ENCODE results near the gene POU6F2. TPM values are rescaled to one million over a fixed set of nuclear protein-coding genes. Genes with fewer than 3 reads are reported as not detected.

Gene POU6F2
- total RNA-seq, 2 experiments from 2014 or later, result 0.12 TPM; not detected in 1

- Mint-ChIP-seq H3K27ac (no peak overlapping the region), H3K4me1 (no peaks in the 10 kb centered on the region), H3K36me3 (ENCODE audit: low read depth) (no peaks in the 10 kb centered on the region), H3K9me3 (no peaks in the 10 kb centered on the region), H3K4me3 (no peak overlapping the region), H3K27me3 (no peaks in the 10 kb centered on the region)
- DNase-seq, result no peak
- ChIA-PET POLR2A (no interaction called here), CTCF (no interaction called here)
Observed at GRCh38 chr7:39272111-39272510, 294.4 kb downstream of the POU6F2 start.

- H3K4me1 Mint-ChIP-seq, result no peaks in the 10 kb centered on the region
- H3K27ac Mint-ChIP-seq, result no peak overlapping the region
- no peak for DNase-seq
- CTCF ChIA-PET, result no interaction called here
- no peaks in the 10 kb centered on the region for H3K27me3 Mint-ChIP-seq
- POLR2A ChIA-PET, result no interaction called here
- no peak overlapping the region for H3K4me3 Mint-ChIP-seq
- no peaks in the 10 kb centered on the region for H3K9me3 Mint-ChIP-seq
- no peaks in the 10 kb centered on the region for H3K36me3 Mint-ChIP-seq (ENCODE audit: low read depth)
Observed at GRCh38 chr7:39272691-39273090, 295.0 kb downstream of the POU6F2 start.

GRCh38 chr7:39280337-39280736, 302.6 kb downstream of the POU6F2 start:
- H3K4me1 Mint-ChIP-seq, result no peaks in the 10 kb centered on the region
- no peak overlapping the region for H3K27ac Mint-ChIP-seq
- ChIA-PET POLR2A (no interaction called here), CTCF (no interaction called here)
- DNase-seq, result no peak
- H3K36me3 Mint-ChIP-seq (ENCODE audit: low read depth), result no peaks in the 10 kb centered on the region
- H3K27me3 Mint-ChIP-seq, result peaks cover 4% of the 10 kb centered on the region
- H3K4me3 Mint-ChIP-seq, result no peak overlapping the region
- no peaks in the 10 kb centered on the region for H3K9me3 Mint-ChIP-seq

DNA sequence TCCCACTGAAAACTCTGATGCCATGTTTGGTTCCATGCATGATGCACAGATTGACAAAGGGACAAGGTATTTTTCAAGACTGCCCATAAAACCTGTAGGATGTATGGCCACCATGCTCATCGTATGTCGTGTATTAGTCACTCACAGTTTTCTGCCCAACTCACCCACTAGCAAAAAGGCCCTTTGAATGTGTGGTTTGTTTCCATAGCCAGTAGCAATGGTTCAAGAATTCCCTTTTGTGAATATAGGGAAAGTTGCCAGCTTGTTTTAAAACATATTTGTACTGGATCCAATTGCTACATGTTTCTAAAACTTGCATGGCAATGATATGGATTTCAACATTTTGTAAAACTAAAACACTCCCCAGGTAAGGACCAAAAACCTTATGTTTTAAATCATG, 307.5 kb downstream of the POU6F2 start:
- H3K27ac Mint-ChIP-seq, result no peak overlapping the region
- no peak for DNase-seq
- CTCF ChIA-PET, result no interaction called here
- H3K27me3 Mint-ChIP-seq, result peaks cover 4% of the 10 kb centered on the region
- H3K4me1 Mint-ChIP-seq, result no peaks in the 10 kb centered on the region
- no peak overlapping the region for H3K4me3 Mint-ChIP-seq
- no peaks in the 10 kb centered on the region for H3K9me3 Mint-ChIP-seq
- H3K36me3 Mint-ChIP-seq (ENCODE audit: low read depth), result no peaks in the 10 kb centered on the region
- POLR2A ChIA-PET, result no interaction called here

GRCh38 chr7:39288303-39288702, 310.6 kb downstream of the POU6F2 start:
- H3K27me3 Mint-ChIP-seq, result peaks cover 2% of the 10 kb centered on the region
- ChIA-PET POLR2A (no interaction called here), CTCF (no interaction called here)
- DNase-seq, result no peak
- H3K4me1 Mint-ChIP-seq, result no peaks in the 10 kb centered on the region
- no peak overlapping the region for H3K27ac Mint-ChIP-seq
- H3K36me3 Mint-ChIP-seq (ENCODE audit: low read depth), result no peaks in the 10 kb centered on the region
- no peak overlapping the region for H3K4me3 Mint-ChIP-seq
- no peaks in the 10 kb centered on the region for H3K9me3 Mint-ChIP-seq

- POLR2A ChIA-PET, result no interaction called here
- H3K27ac Mint-ChIP-seq, result no peak overlapping the region
Observed at GRCh38 chr7:39291628-39292410, 314.1 kb downstream of the POU6F2 start.

DNA sequence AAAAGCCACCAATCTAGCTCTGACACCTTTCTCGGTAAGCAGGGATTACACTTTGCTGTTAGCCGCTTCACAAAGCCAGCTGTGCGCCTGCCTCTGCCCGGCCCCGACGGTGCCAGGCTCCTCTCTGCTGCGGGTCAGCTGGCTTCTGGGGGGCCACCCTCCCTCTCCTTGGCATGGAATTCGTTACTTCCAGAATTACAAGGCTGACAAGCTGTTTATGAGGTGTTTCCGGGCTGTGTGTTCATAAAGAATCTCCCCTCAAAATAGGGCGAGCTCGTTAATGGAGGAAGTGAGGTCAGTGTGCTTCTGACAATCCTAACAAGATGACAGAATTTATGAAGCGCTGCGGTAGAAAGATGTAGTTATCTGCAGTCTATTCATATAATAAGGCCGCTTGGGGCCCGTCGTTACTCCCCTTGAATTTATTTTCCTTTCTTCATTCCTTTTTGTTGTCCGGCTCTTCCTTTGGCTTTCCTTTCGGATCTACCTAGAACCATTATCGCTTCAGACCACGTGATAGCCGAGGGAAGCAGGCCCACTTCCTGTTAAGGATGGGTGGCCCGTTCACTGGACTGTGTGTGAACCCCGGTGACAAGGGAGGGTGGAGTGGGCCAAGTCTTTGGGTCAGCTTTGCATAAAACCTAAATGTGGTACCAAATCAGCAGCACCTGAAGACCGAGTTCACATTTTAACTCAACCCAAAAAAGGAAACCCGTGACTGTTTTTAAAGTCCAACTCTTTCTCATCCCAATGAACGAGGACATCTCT, 315.5 kb downstream of the POU6F2 start:
- Mint-ChIP-seq H3K9me3 (no peaks in the 10 kb centered on the region), H3K4me1 (no peaks in the 10 kb centered on the region), H3K27me3 (no peaks in the 10 kb centered on the region), H3K4me3 (no peak overlapping the region), H3K27ac (no peak overlapping the region), H3K36me3 (ENCODE audit: low read depth) (no peaks in the 10 kb centered on the region)
- POLR2A ChIA-PET, result no interaction called here
- DNase-seq, result no peak
- CTCF ChIA-PET, result no interaction called here

More at GRCh38 chr7:39291628-39292410, 314.1 kb downstream of the POU6F2 start:
- no peaks in the 10 kb centered on the region for H3K9me3 Mint-ChIP-seq
- CTCF ChIA-PET, result interaction anchor here (0.7 to 1.2 kb wide), 2 partner anchors 21 to 660 kb away, joined by 3 read pairs; no protein-coding TSS in a partner anchor
- no peak overlapping the region for H3K4me3 Mint-ChIP-seq
- no peaks in the 10 kb centered on the region for H3K36me3 Mint-ChIP-seq (ENCODE audit: low read depth)
- no peak for DNase-seq
- H3K27me3 Mint-ChIP-seq, result no peaks in the 10 kb centered on the region
- no peaks in the 10 kb centered on the region for H3K4me1 Mint-ChIP-seq

GRCh38 chr7:39294022-39294421, 316.3 kb downstream of the POU6F2 start:
- no peaks in the 10 kb centered on the region for H3K36me3 Mint-ChIP-seq (ENCODE audit: low read depth)
- ChIA-PET CTCF (no interaction called here), POLR2A (no interaction called here)
- H3K4me3 Mint-ChIP-seq, result no peak overlapping the region
- H3K9me3 Mint-ChIP-seq, result no peaks in the 10 kb centered on the region
- H3K27ac Mint-ChIP-seq, result no peak overlapping the region
- H3K4me1 Mint-ChIP-seq, result no peaks in the 10 kb centered on the region
- DNase-seq, result no peak
- peaks cover 2% of the 10 kb centered on the region for H3K27me3 Mint-ChIP-seq

- no peak for DNase-seq
- ChIA-PET POLR2A (no interaction called here), CTCF (no interaction called here)
- Mint-ChIP-seq H3K27me3 (peaks cover 2% of the 10 kb centered on the region), H3K4me3 (no peak overlapping the region), H3K27ac (no peak overlapping the region), H3K36me3 (ENCODE audit: low read depth) (no peaks in the 10 kb centered on the region), H3K4me1 (no peaks in the 10 kb centered on the region), H3K9me3 (no peaks in the 10 kb centered on the region)
Observed at GRCh38 chr7:39295796-39296195, 318.1 kb downstream of the POU6F2 start.

DNA sequence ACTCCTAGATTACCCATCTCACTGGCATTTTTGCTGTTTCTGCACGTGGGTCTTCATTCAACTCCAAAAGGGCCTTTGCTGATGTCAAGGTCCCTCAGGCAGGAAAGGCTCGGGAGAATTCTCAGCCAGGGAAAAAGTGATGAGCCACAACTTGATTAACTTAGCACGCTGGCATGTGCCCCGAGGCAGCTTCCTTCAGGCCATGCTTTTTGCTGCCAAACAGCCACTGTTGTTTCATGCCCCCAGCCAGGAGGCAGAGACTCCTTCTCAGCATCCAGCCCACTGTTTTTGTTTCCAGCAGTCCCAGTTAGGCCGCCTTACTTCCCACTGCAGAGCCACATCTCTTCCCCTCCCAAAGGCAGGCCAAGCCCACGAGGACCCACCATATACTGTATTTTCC, 322.0 kb downstream of the POU6F2 start:
- H3K27ac Mint-ChIP-seq, result no peak overlapping the region
- no peak for DNase-seq
- POLR2A ChIA-PET, result no interaction called here
- H3K4me1 Mint-ChIP-seq, result no peaks in the 10 kb centered on the region
- H3K36me3 Mint-ChIP-seq (ENCODE audit: low read depth), result no peaks in the 10 kb centered on the region
- H3K9me3 Mint-ChIP-seq, result no peaks in the 10 kb centered on the region
- H3K4me3 Mint-ChIP-seq, result no peak overlapping the region
- CTCF ChIA-PET, result interaction anchor here (0.5 kb wide), 1 partner anchor 1844 kb away, joined by 3 read pairs; no protein-coding TSS in a partner anchor
- H3K27me3 Mint-ChIP-seq, result peaks cover 4% of the 10 kb centered on the region

DNA sequence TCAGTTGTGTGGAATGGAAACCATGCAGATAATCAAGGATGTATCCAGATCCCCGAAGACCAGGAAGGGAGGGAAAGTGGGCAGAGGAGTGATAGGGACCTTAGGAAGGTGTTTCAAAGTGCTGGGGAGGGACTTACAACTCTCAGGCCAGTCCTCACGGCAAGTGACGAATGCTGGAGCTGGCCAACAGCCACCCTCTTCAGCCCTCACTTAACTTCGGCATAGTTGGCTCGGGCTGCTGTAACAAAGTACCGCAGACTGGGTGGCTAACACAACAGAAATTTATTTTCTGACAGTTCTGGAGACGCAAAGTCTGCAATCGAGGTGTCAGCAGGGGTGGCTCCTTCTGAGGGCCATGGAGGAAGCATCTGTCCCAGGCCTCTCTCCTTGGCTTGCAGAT, 322.6 kb downstream of the POU6F2 start:
- Mint-ChIP-seq H3K36me3 (ENCODE audit: low read depth) (no peaks in the 10 kb centered on the region), H3K4me3 (no peak overlapping the region), H3K4me1 (no peaks in the 10 kb centered on the region), H3K27ac (no peak overlapping the region), H3K9me3 (no peaks in the 10 kb centered on the region), H3K27me3 (peaks cover 4% of the 10 kb centered on the region)
- ChIA-PET POLR2A (no interaction called here), CTCF (no interaction called here)
- DNase-seq, result no peak

GRCh38 chr7:39301543-39301942, 323.8 kb downstream of the POU6F2 start:
- H3K4me3 Mint-ChIP-seq, result no peak overlapping the region
- peaks cover 9% of the 10 kb centered on the region for H3K27me3 Mint-ChIP-seq

GRCh38 chr7:39304178-39304577, 326.5 kb downstream of the POU6F2 start:
- Mint-ChIP-seq H3K9me3 (no peaks in the 10 kb centered on the region), H3K4me3 (no peak overlapping the region), H3K4me1 (no peaks in the 10 kb centered on the region), H3K36me3 (ENCODE audit: low read depth) (no peaks in the 10 kb centered on the region), H3K27me3 (peaks cover 8% of the 10 kb centered on the region), H3K27ac (no peak overlapping the region)
- DNase-seq, result no peak
- CTCF ChIA-PET, result no interaction called here
- POLR2A ChIA-PET, result no interaction called here

More at GRCh38 chr7:39301543-39301942, 323.8 kb downstream of the POU6F2 start:
- ChIA-PET CTCF (no interaction called here), POLR2A (no interaction called here)
- no peaks in the 10 kb centered on the region for H3K9me3 Mint-ChIP-seq
- no peak for DNase-seq
- H3K36me3 Mint-ChIP-seq (ENCODE audit: low read depth), result no peaks in the 10 kb centered on the region
- no peak overlapping the region for H3K27ac Mint-ChIP-seq
- H3K4me1 Mint-ChIP-seq, result no peaks in the 10 kb centered on the region
